ENCODE results near the gene LRRC49. TPM values are rescaled to one million over a fixed set of nuclear protein-coding genes. Genes with fewer than 3 reads are reported as not detected.
"Not testable (repeated sequence)": the region's sequence is repeated elsewhere in the genome, so short reads cannot be mapped to it uniquely, and the experiment has no call there.

Gene LRRC49
- total RNA-seq, 4 donors from 2014 or later, result 3.3 to 10.4 (median 7.0) TPM

- DNase-seq (ENCODE audit: extremely low spot score), result no peak
- H3K27ac ChIP-seq (replicated peaks in 1 of 4), result no peak overlapping the region
- intact Hi-C loops (cut with DNase I), result no loop called here
- no peaks in the 10 kb centered on the region for H3K4me1 ChIP-seq
- H3K36me3 ChIP-seq, result no peaks in the 10 kb centered on the region
- no peaks in the 10 kb centered on the region for H3K27me3 ChIP-seq
- WGBS, result 98% methylated on average over 2 of the region's 2 CpGs
- TF ChIP-seq CTCF (IDR thresholded peaks at IDR 0.05), result no peak
- no peak for TF ChIP-seq EP300 (IDR thresholded peaks at IDR 0.05)
- TF ChIP-seq POLR2AphosphoS5 (IDR thresholded peaks at IDR 0.05), result no peak
- TF ChIP-seq POLR2A (IDR thresholded peaks at IDR 0.05; ENCODE audit: low read depth), result no peak
- no peaks in the 10 kb centered on the region for H3K9me3 ChIP-seq
- H3K4me3 ChIP-seq, result no peak overlapping the region
These were observed 29.5 kb downstream of the LRRC49 start for GRCh38 chr15:70922119-70922518.

GRCh38 chr15:70923311-70924080 lies 30.9 kb downstream of the LRRC49 start:
- no peaks in the 10 kb centered on the region for H3K4me1 ChIP-seq
- WGBS, result 91% methylated on average over 2 of the region's 2 CpGs
- intact Hi-C loops (cut with DNase I), result no loop called here

GRCh38 chr15:70926914-70927313 lies 34.3 kb downstream of the LRRC49 start:
- H3K4me1 ChIP-seq; intact Hi-C loops (cut with DNase I); H3K27ac ChIP-seq (replicated peaks in 1 of 4); DNase-seq (ENCODE audit: extremely low spot score); H3K36me3 ChIP-seq; H3K9me3 ChIP-seq; H3K27me3 ChIP-seq; H3K4me3 ChIP-seq: not testable (repeated sequence)
- 60% methylated on average over 1 of the region's 1 CpG for WGBS

More at GRCh38 chr15:70923311-70924080, 30.9 kb downstream of the LRRC49 start:
- no peaks in the 10 kb centered on the region for H3K9me3 ChIP-seq
- TF ChIP-seq POLR2A (IDR thresholded peaks at IDR 0.05; ENCODE audit: low read depth) (no peak), POLR2AphosphoS5 (IDR thresholded peaks at IDR 0.05) (no peak), EP300 (IDR thresholded peaks at IDR 0.05) (no peak), CTCF (IDR thresholded peaks at IDR 0.05) (no peak)
- DNase-seq (ENCODE audit: extremely low spot score), result no peak
- H3K27me3 ChIP-seq, result no peaks in the 10 kb centered on the region
- H3K27ac ChIP-seq (replicated peaks in 1 of 4), result no peak overlapping the region
- no peak overlapping the region for H3K4me3 ChIP-seq
- H3K36me3 ChIP-seq, result no peaks in the 10 kb centered on the region

- H3K4me1 ChIP-seq, result no peaks in the 10 kb centered on the region
- H3K27me3 ChIP-seq, result no peaks in the 10 kb centered on the region
- H3K27ac ChIP-seq (replicated peaks in 1 of 4), result no peak overlapping the region
- peaks cover 0 to 5% (median 0%) of the 10 kb centered on the region in 4 donors for H3K36me3 ChIP-seq
- TF ChIP-seq CTCF (IDR thresholded peaks at IDR 0.05) (no peak), EP300 (IDR thresholded peaks at IDR 0.05) (no peak), POLR2AphosphoS5 (IDR thresholded peaks at IDR 0.05) (no peak), POLR2A (IDR thresholded peaks at IDR 0.05; ENCODE audit: low read depth) (no peak)
- intact Hi-C loops (cut with DNase I), result no loop called here
- no peaks in the 10 kb centered on the region for H3K9me3 ChIP-seq
- no peak overlapping the region for H3K4me3 ChIP-seq
- no peak for DNase-seq (ENCODE audit: extremely low spot score)
These were observed 39.2 kb downstream of the LRRC49 start for GRCh38 chr15:70931821-70932220.

GRCh38 chr15:70932397-70932796 lies 39.8 kb downstream of the LRRC49 start:
- 73% methylated on average over 2 of the region's 2 CpGs for WGBS
- Histone ChIP-seq H3K4me1 (no peaks in the 10 kb centered on the region), H3K9me3 (no peaks in the 10 kb centered on the region), H3K27me3 (no peaks in the 10 kb centered on the region), H3K4me3 (no peak overlapping the region), H3K36me3 (peaks cover 0 to 5% (median 0%) of the 10 kb centered on the region in 4 donors), H3K27ac (replicated peaks in 1 of 4) (no peak overlapping the region)
- DNase-seq (ENCODE audit: extremely low spot score), result no peak
- no peak for TF ChIP-seq CTCF (IDR thresholded peaks at IDR 0.05)
- TF ChIP-seq POLR2AphosphoS5 (IDR thresholded peaks at IDR 0.05), result no peak
- TF ChIP-seq POLR2A (IDR thresholded peaks at IDR 0.05; ENCODE audit: low read depth), result no peak
- no peak for TF ChIP-seq EP300 (IDR thresholded peaks at IDR 0.05)
- intact Hi-C loops (cut with DNase I), result no loop called here

All from esophagus muscularis mucosa (tissue), 4 donors.